Activated naive CD8-positive, alpha-beta T cell (primary cell): Measurements from ENCODE around the gene PPP1R2.

ENCODE experiments used
- H3K27ac Mint-ChIP-seq: one replicate; pipeline ENCODE4 v1.8.0; 2021; ENCODE audit warnings: mixed read lengths
- H3K27me3 Mint-ChIP-seq: one replicate; pipeline ENCODE4 v1.8.0; 2021; ENCODE audit warnings: mixed read lengths
- H3K36me3 Mint-ChIP-seq: one replicate; pipeline ENCODE4 v1.8.0; 2021; ENCODE audit warnings: mixed read lengths
- H3K4me1 Mint-ChIP-seq: one replicate; pipeline ENCODE4 v1.8.0; 2021; ENCODE audit warnings: low read depth, mixed read lengths
- H3K4me3 Mint-ChIP-seq: one replicate; pipeline ENCODE4 v1.8.0; 2021; ENCODE audit warnings: mild to moderate bottlenecking, mixed read lengths
- H3K9me3 Mint-ChIP-seq: one replicate; pipeline ENCODE4 v1.8.0; 2021; ENCODE audit warnings: low read depth, mixed read lengths

The PPP1R2 gene

GRCh38 chr3:195574497-195575304, 31.6 kb upstream of the PPP1R2 start:
- Mint-ChIP-seq H3K4me1 (peaks cover 9% of the 10 kb centered on the region), H3K36me3 (no peaks in the 10 kb centered on the region), H3K27ac (no peak overlapping the region), H3K27me3 (no peaks in the 10 kb centered on the region), H3K4me3 (no peak overlapping the region), H3K9me3 (no peaks in the 10 kb centered on the region)

GRCh38 chr3:195573611-195574496, 30.7 kb upstream of the PPP1R2 start:
- H3K4me3 Mint-ChIP-seq: no peak overlapping the region
- no peaks in the 10 kb centered on the region for H3K9me3 Mint-ChIP-seq
- no peak overlapping the region for H3K27ac Mint-ChIP-seq
- peaks cover 14% of the 10 kb centered on the region for H3K4me1 Mint-ChIP-seq
- H3K36me3 Mint-ChIP-seq: no peaks in the 10 kb centered on the region
- no peaks in the 10 kb centered on the region for H3K27me3 Mint-ChIP-seq

GRCh38 chr3:195571361-195571760, 28.2 kb upstream of the PPP1R2 start:
- H3K9me3 Mint-ChIP-seq: no peaks in the 10 kb centered on the region
- no peaks in the 10 kb centered on the region for H3K36me3 Mint-ChIP-seq
- no peak overlapping the region for H3K27ac Mint-ChIP-seq
- no peak overlapping the region for H3K4me3 Mint-ChIP-seq
- no peaks in the 10 kb centered on the region for H3K27me3 Mint-ChIP-seq
- peaks cover 16% of the 10 kb centered on the region for H3K4me1 Mint-ChIP-seq

- no peaks in the 10 kb centered on the region for H3K9me3 Mint-ChIP-seq
- no peaks in the 10 kb centered on the region for H3K27me3 Mint-ChIP-seq
- H3K4me3 Mint-ChIP-seq: no peak overlapping the region
- no peaks in the 10 kb centered on the region for H3K36me3 Mint-ChIP-seq
- H3K27ac Mint-ChIP-seq: no peak overlapping the region
- peaks cover 16% of the 10 kb centered on the region for H3K4me1 Mint-ChIP-seq
These were observed 27.8 kb upstream of the PPP1R2 start for GRCh38 chr3:195570912-195571311.

GRCh38 chr3:195570344-195570743, 27.2 kb upstream of the PPP1R2 start:
- no peaks in the 10 kb centered on the region for H3K9me3 Mint-ChIP-seq
- H3K27ac Mint-ChIP-seq: no peak overlapping the region
- H3K4me1 Mint-ChIP-seq: peaks cover 16% of the 10 kb centered on the region
- H3K4me3 Mint-ChIP-seq: no peak overlapping the region
- no peaks in the 10 kb centered on the region for H3K27me3 Mint-ChIP-seq
- no peaks in the 10 kb centered on the region for H3K36me3 Mint-ChIP-seq

- Mint-ChIP-seq H3K4me3 (no peak overlapping the region), H3K9me3 (no peaks in the 10 kb centered on the region), H3K27ac (no peak overlapping the region), H3K27me3 (no peaks in the 10 kb centered on the region), H3K36me3 (no peaks in the 10 kb centered on the region), H3K4me1 (peaks cover 16% of the 10 kb centered on the region)
These were observed 25.5 kb upstream of the PPP1R2 start for GRCh38 chr3:195568630-195569029.

- no peaks in the 10 kb centered on the region for H3K27me3 Mint-ChIP-seq
- H3K36me3 Mint-ChIP-seq: no peaks in the 10 kb centered on the region
- H3K27ac Mint-ChIP-seq: no peak overlapping the region
- H3K9me3 Mint-ChIP-seq: no peaks in the 10 kb centered on the region
- peaks cover 16% of the 10 kb centered on the region for H3K4me1 Mint-ChIP-seq
- H3K4me3 Mint-ChIP-seq: no peak overlapping the region
These were observed 23.7 kb upstream of the PPP1R2 start for GRCh38 chr3:195566797-195567196.

GRCh38 chr3:195565716-195566115, 22.6 kb upstream of the PPP1R2 start:
- H3K27me3 Mint-ChIP-seq: no peaks in the 10 kb centered on the region
- no peaks in the 10 kb centered on the region for H3K36me3 Mint-ChIP-seq
- no peak overlapping the region for H3K4me3 Mint-ChIP-seq
- peaks cover 15% of the 10 kb centered on the region for H3K4me1 Mint-ChIP-seq
- H3K9me3 Mint-ChIP-seq: no peaks in the 10 kb centered on the region
- H3K27ac Mint-ChIP-seq: no peak overlapping the region

GRCh38 chr3:195563317-195563716, 20.2 kb upstream of the PPP1R2 start:
- H3K27ac Mint-ChIP-seq: no peak overlapping the region
- no peaks in the 10 kb centered on the region for H3K36me3 Mint-ChIP-seq
- H3K4me1 Mint-ChIP-seq: peaks cover 7% of the 10 kb centered on the region
- H3K27me3 Mint-ChIP-seq: no peaks in the 10 kb centered on the region
- no peaks in the 10 kb centered on the region for H3K9me3 Mint-ChIP-seq
- no peak overlapping the region for H3K4me3 Mint-ChIP-seq

- Mint-ChIP-seq H3K27ac (no peak overlapping the region), H3K4me3 (no peak overlapping the region)
These were observed 16.7 kb upstream of the PPP1R2 start for GRCh38 chr3:195559723-195560409.

GRCh38 chr3:195558602-195559001, 15.5 kb upstream of the PPP1R2 start:
- H3K36me3 Mint-ChIP-seq: no peaks in the 10 kb centered on the region
- no peak overlapping the region for H3K27ac Mint-ChIP-seq
- peaks cover 31% of the 10 kb centered on the region for H3K4me1 Mint-ChIP-seq
- no peaks in the 10 kb centered on the region for H3K27me3 Mint-ChIP-seq
- no peaks in the 10 kb centered on the region for H3K9me3 Mint-ChIP-seq
- no peak overlapping the region for H3K4me3 Mint-ChIP-seq

More at GRCh38 chr3:195559723-195560409, 16.7 kb upstream of the PPP1R2 start:
- H3K27me3 Mint-ChIP-seq: no peaks in the 10 kb centered on the region
- H3K36me3 Mint-ChIP-seq: no peaks in the 10 kb centered on the region
- no peaks in the 10 kb centered on the region for H3K9me3 Mint-ChIP-seq
- peaks cover 25% of the 10 kb centered on the region for H3K4me1 Mint-ChIP-seq

- H3K4me3 Mint-ChIP-seq: no peak overlapping the region
- H3K4me1 Mint-ChIP-seq: peaks cover 43% of the 10 kb centered on the region
- H3K36me3 Mint-ChIP-seq: no peaks in the 10 kb centered on the region
- no peaks in the 10 kb centered on the region for H3K9me3 Mint-ChIP-seq
- H3K27ac Mint-ChIP-seq: no peak overlapping the region
- no peaks in the 10 kb centered on the region for H3K27me3 Mint-ChIP-seq
These were observed 14.2 kb upstream of the PPP1R2 start for GRCh38 chr3:195557322-195557721.

- peak overlapping the region; percentile 56 for H3K27ac Mint-ChIP-seq
These were observed 13.3 kb upstream of the PPP1R2 start for GRCh38 chr3:195556390-195556789.

GRCh38 chr3:195555110-195555509, 12.0 kb upstream of the PPP1R2 start:
- no peak overlapping the region for H3K4me3 Mint-ChIP-seq
- peak overlapping the region; percentile 46 for H3K27ac Mint-ChIP-seq

More at GRCh38 chr3:195556390-195556789, 13.3 kb upstream of the PPP1R2 start:
- Mint-ChIP-seq H3K4me3 (no peak overlapping the region), H3K36me3 (no peaks in the 10 kb centered on the region), H3K27me3 (no peaks in the 10 kb centered on the region), H3K4me1 (peaks cover 52% of the 10 kb centered on the region), H3K9me3 (no peaks in the 10 kb centered on the region)

GRCh38 chr3:195554458-195554857, 11.3 kb upstream of the PPP1R2 start:
- no peak overlapping the region for H3K27ac Mint-ChIP-seq
- H3K9me3 Mint-ChIP-seq: no peaks in the 10 kb centered on the region
- H3K36me3 Mint-ChIP-seq: no peaks in the 10 kb centered on the region
- peaks cover 71% of the 10 kb centered on the region for H3K4me1 Mint-ChIP-seq
- H3K4me3 Mint-ChIP-seq: no peak overlapping the region
- no peaks in the 10 kb centered on the region for H3K27me3 Mint-ChIP-seq

More at GRCh38 chr3:195555110-195555509, 12.0 kb upstream of the PPP1R2 start:
- peaks cover 65% of the 10 kb centered on the region for H3K4me1 Mint-ChIP-seq
- no peaks in the 10 kb centered on the region for H3K9me3 Mint-ChIP-seq
- H3K36me3 Mint-ChIP-seq: no peaks in the 10 kb centered on the region
- no peaks in the 10 kb centered on the region for H3K27me3 Mint-ChIP-seq
